GM10847 (cell line): ENCODE results near the gene RNF212.

Experiments used
- POLR2A ChIP-seq: IDR thresholded peaks from 2 replicates; pipeline ENCODE4 v1.6.1; 2011; ENCODE audit not compliant: insufficient read length; ENCODE audit errors: extremely low read depth

The RNF212 gene

DNA sequence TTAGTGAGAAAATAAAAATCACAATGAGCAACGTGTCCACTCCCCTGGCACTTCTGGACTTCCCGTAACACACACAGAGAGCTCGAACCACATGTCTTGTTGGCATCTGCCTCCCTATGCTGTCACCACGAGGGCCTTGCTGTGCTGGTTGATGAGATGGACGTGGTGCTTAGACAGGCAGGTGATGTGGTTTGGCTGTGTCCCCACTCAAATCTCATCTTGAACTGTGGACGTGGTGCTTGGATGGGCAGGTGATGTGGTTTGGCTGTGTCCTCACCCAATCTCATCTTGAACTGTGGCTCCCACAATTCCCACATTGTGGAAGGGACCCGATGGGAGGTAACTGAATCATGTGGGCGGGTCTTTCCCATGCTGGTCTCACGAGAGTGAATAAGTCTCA, 61.9 kb downstream of the RNF212 start:
- no peak for TF ChIP-seq POLR2A

DNA sequence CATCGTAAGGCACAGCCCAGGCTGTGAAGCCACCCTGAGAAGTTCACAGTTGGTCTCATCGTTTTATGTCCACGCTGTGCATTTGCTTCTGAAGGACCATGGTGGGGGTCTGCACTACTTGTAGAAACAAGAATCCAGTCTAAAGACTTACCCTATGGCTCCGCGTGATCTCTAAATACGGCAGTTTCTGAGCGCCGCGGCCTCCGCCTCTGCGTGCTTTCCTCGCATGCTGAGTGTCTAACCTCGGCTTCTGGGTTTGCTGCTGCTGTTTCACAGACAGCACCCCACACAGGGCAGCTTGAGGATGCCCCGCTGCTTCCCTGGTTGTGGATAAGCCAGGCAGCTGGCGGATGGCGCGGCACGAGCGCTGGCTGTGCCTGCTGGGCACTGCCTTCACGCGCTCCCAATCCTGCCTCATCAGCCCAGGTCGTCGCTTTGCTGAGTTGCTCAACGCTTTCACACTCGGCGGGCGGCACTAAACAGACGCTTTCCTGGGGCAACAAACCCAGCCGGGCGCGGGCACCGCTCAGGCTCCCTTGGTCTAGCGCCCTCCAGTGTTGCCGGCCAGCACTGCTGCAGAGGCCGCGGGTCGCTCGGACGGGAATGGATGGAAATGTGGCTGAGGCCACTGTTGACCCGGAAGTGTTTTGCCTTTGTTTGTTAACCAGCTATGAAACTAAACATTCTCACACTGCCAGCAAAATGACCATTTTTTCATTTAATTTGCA, 62.7 kb downstream of the RNF212 start:
- no peak for TF ChIP-seq POLR2A

DNA sequence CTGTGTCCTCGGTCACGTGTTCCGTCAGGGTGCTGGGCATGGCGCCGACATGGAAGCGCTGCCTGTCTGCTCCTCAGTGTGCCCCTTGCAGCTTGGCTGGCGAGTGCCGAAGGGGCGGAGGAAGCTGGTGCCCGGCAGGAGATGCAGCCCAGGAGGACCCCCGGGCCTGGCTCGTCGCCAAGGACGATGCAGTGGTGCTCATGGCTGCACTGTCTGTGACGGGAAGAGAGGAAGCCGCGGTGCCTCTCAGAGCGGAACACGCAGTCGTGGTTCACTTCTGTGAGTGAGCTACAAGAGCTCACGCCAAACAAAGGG, 63.8 kb downstream of the RNF212 start:
- no peak for TF ChIP-seq POLR2A

- TF ChIP-seq POLR2A: no peak
These were observed 64.4 kb downstream of the RNF212 start for GRCh38 chr4:1048773-1049590.

- TF ChIP-seq POLR2A: no peak
These were observed 65.2 kb downstream of the RNF212 start for GRCh38 chr4:1047976-1048772.

DNA sequence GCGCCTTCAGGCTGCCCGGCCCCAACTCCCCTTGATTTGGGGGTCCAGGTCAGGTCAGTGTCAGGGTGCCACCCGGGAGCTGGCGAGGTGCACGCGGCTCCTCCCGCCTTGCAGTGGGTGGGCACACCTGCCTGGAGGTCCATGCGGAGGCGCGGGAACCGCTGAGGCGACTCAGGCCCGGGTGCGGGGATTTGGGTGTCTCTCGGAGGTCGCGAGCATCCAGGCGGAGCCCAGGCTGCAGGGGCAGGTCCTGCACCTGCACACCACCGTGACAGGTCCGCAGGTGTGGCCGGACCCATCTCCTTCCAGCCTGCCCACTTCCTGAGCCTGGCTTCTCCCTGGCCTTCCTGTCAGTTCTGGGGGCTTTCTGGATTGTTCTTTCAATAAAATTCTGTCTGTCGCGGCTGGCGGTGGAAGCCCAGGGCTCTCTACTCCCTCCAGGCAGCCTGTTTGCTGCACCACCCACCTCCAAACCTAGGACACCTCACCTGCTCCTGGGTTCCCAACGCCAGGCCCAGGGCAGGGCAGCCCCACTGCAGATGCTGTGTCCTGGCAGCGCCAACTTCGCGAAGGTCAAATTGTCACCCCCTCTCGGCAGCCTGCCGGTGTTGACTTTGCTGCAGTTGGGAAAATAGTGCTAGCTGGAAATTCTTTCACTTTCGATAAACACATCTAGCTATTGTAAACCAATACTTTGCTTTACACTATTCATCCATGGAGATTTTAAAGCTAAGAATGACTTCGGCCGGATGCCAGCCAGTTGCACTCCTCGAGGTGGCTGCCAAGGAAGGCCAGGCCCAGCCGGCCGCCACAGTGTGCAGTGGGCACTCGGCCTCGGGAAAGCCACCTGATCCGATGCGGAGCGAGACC, 66.0 kb downstream of the RNF212 start:
- no peak for TF ChIP-seq POLR2A

- TF ChIP-seq POLR2A: no peak
These were observed 67.7 kb downstream of the RNF212 start for GRCh38 chr4:1045595-1046201.

GRCh38 chr4:1045193-1045594, 68.2 kb downstream of the RNF212 start:
- TF ChIP-seq POLR2A: no peak

DNA sequence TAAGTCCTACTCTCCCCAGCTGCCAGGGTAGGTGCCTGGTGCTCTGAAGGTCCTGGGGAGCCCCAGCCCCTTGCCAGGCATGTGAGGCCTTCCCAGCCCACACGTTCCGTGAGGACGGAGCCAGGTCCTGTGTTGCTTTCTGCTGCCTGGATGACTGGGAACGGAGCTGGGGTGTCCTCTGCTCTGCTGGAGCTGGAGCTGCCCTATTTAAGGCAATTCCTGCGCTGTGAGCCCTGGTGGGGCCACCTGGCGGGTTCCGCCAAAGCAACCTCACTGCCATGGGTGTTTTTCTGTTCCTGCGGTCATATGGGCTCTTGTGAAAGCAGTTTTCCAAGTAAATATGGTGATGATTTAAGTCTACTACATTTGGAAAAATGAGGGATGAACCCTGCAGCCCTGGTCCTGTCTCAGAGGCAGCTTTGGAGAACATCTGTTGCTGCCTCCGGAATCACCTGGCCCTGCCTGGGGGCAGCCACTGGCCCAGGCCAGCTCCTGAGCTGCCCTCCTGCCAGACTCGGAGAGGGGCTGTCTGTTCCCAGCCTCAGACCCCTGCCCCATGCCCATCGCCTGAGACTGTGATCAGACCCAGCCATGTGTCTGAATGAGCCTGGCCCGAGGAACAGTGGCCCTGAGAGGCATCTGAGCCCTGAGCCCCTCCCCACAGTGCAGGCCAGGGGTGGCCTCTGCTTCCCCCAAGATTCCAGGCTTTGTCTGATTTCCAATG, 68.7 kb downstream of the RNF212 start:
- no peak for TF ChIP-seq POLR2A

GRCh38 chr4:1043651-1044468, 69.5 kb downstream of the RNF212 start:
- no peak for TF ChIP-seq POLR2A

- no peak for TF ChIP-seq POLR2A
These were observed 70.2 kb downstream of the RNF212 start for GRCh38 chr4:1043162-1043561.

- TF ChIP-seq POLR2A: no peak
These were observed 70.9 kb downstream of the RNF212 start for GRCh38 chr4:1042352-1043055.
